H1 (cell line): Measurements from ENCODE around the gene CDR2. TPM values are rescaled to one million over a fixed set of nuclear protein-coding genes. Genes with fewer than 3 reads are reported as not detected.
A peak's percentile ranks its signal among the peaks of the same experiment; 100 is the strongest.

Source experiments
- CTCF ChIA-PET: fragments of 300-600 bp; sonication (Branson Sonifier 250); formaldehyde crosslinking; loops from one replicate; lab custom pipeline; 2021; ENCODE audit not compliant: partially characterized antibody; lab: Charles Lee
- POLR2A ChIA-PET: fragments of 300-600 bp; sonication (Branson Sonifier 250); formaldehyde crosslinking; loops from one replicate; lab custom pipeline; 2021; ENCODE audit warnings: inconsistent platforms; ENCODE audit not compliant: partially characterized antibody; lab: Charles Lee
- DNase-seq, 2 experiments: peaks; one replicate each; pipeline versions ENCODE4 v3.0.0 to v3.0.0-alpha.2; 2010 to 2022; ENCODE audit warnings: low spot score in 2 of 2, low read depth in 1 of 2, mixed read lengths in 1 of 2
- FAIRE-seq: peaks from 2 replicates; lab custom pipeline; 2011; peaks lifted over from hg19 to GRCh38; lab: Jason Lieb, UNC
- H2AFZ ChIP-seq: 2 replicates; pipeline ENCODE4 v1.8.1; 2012; ENCODE audit warnings: low read length, inconsistent platforms
- H2AK5ac ChIP-seq: 2 replicates; pipeline ENCODE4 v1.6.1; 2013; ENCODE audit warnings: low read depth, low read length
- H2BK120ac ChIP-seq: replicated peaks from 2 replicates; pipeline ENCODE3; 2013; ENCODE audit warnings: low read depth, low read length, inconsistent platforms
- H2BK12ac ChIP-seq: 2 replicates; pipeline ENCODE4 v1.6.1; 2013; ENCODE audit warnings: low read depth, low read length
- H2BK15ac ChIP-seq: 2 replicates; pipeline ENCODE4 v1.6.1; 2013; ENCODE audit warnings: low read length
- H2BK20ac ChIP-seq: 2 replicates; pipeline ENCODE4 v1.6.1; 2013; ENCODE audit warnings: low read length
- H2BK5ac ChIP-seq: 2 replicates; pipeline ENCODE4 v1.6.1; 2013; ENCODE audit warnings: low read depth, low read length
- H3K14ac ChIP-seq: 2 replicates; pipeline ENCODE4 v1.6.1; 2013; ENCODE audit warnings: inconsistent platforms; ENCODE audit not compliant: insufficient read length
- H3K18ac ChIP-seq: 2 replicates; pipeline ENCODE4 v1.6.1; 2013; ENCODE audit warnings: low read length; ENCODE audit errors: extremely low read depth
- H3K23ac ChIP-seq: 2 replicates; pipeline ENCODE4 v1.6.1; 2013; ENCODE audit warnings: inconsistent platforms; ENCODE audit not compliant: insufficient read length
- H3K23me2 ChIP-seq: 2 replicates; pipeline ENCODE4 v1.6.1; 2013; ENCODE audit warnings: low read depth, low read length
- H3K27ac ChIP-seq: 2 replicates; pipeline ENCODE4 v1.6.1; 2011; ENCODE audit warnings: low read depth, low read length, inconsistent platforms
- H3K27me3 ChIP-seq, 4 experiments: replicated peaks in 1 of 4; 1 replicate in 1 of 4; 2 replicates in 3 of 4; pipeline versions ENCODE4 v1.6.1 to v1.8.1; 2011 to 2013; ENCODE audit warnings: low read length in 3 of 4, mild to moderate bottlenecking in 3 of 4, inconsistent platforms in 2 of 4, mixed read lengths in 2 of 4, moderate library complexity in 1 of 4; ENCODE audit not compliant: control insufficient read depth in 3 of 4, insufficient read depth in 3 of 4; ENCODE audit errors: extremely low read depth in 1 of 4
- H3K36me3 ChIP-seq, 4 experiments: 2 replicates each; pipeline versions ENCODE4 v1.6.1 to v1.8.1; 2011 to 2013; ENCODE audit warnings: mild to moderate bottlenecking in 4 of 4, low read length in 3 of 4, moderate library complexity in 2 of 4, control low read depth in 1 of 4, inconsistent platforms in 1 of 4; ENCODE audit not compliant: insufficient read depth in 4 of 4, control insufficient read depth in 2 of 4
- H3K4ac ChIP-seq: replicated peaks from 2 replicates; pipeline ENCODE3; 2013; ENCODE audit warnings: low read length, low read depth, mixed read lengths, inconsistent platforms; ENCODE audit not compliant: insufficient read length
- H3K4me1 ChIP-seq, 4 experiments: replicated peaks in 1 of 4; 1 replicate in 1 of 4; 2 replicates in 3 of 4; pipeline versions ENCODE4 v1.6.1 to v1.8.1; 2011 to 2013; ENCODE audit warnings: low read length in 3 of 4, inconsistent platforms in 2 of 4, mixed read lengths in 1 of 4; ENCODE audit not compliant: insufficient read depth in 4 of 4, control insufficient read depth in 3 of 4
- H3K4me2 ChIP-seq, 2 experiments: 2 replicates each; pipeline versions ENCODE4 v1.6.1 to v1.8.1; 2011 to 2013; ENCODE audit warnings: low read depth in 2 of 2, low read length in 2 of 2, control low read depth in 1 of 2, inconsistent platforms in 1 of 2, mild to moderate bottlenecking in 1 of 2; ENCODE audit not compliant: insufficient read depth in 1 of 2
- H3K4me3 ChIP-seq, 4 experiments: fragments of 200-600, 300-600 bp in 1 of 4; sonication (generic), shearing (Covaris generic), sonication (Bioruptor Twin) in 1 of 4; 2 replicates each; pipeline versions ENCODE4 v1.5.1 to v1.8.1; 2011 to 2016; ENCODE audit warnings: low read length in 4 of 4, low read depth in 3 of 4, control low read depth in 2 of 4, inconsistent platforms in 2 of 4, mild to moderate bottlenecking in 2 of 4, mixed read lengths in 1 of 4, moderate library complexity in 1 of 4; ENCODE audit not compliant: insufficient read depth in 2 of 4; ENCODE audit errors: extremely low read depth in 1 of 4
- H3K56ac ChIP-seq: replicated peaks from 2 replicates; pipeline ENCODE3; 2013; ENCODE audit warnings: low read depth, mild to moderate bottlenecking, mixed read lengths, low read length, inconsistent platforms; ENCODE audit not compliant: insufficient read length
- H3K79me1 ChIP-seq: 2 replicates; pipeline ENCODE4 v1.6.1; 2013; ENCODE audit warnings: low read depth, low read length, control low read depth
- H3K79me2 ChIP-seq, 2 experiments: 2 replicates each; pipeline versions ENCODE4 v1.6.1 to v1.8.1; 2012 to 2013; ENCODE audit warnings: low read length in 2 of 2, mild to moderate bottlenecking in 2 of 2, inconsistent platforms in 1 of 2; ENCODE audit not compliant: insufficient read depth in 2 of 2, control insufficient read depth in 1 of 2
- H3K9ac ChIP-seq, 4 experiments: replicated peaks in 1 of 4; 1 replicate in 1 of 4; 2 replicates in 3 of 4; pipeline versions ENCODE4 v1.6.1 to v1.8.1; 2011 to 2013; ENCODE audit warnings: low read depth in 3 of 4, low read length in 3 of 4, control low read depth in 2 of 4, mild to moderate bottlenecking in 2 of 4, moderate library complexity in 2 of 4, inconsistent platforms in 1 of 4; ENCODE audit errors: extremely low read depth in 1 of 4
- H3K9me3 ChIP-seq, 2 experiments: 2 replicates each; pipeline versions ENCODE4 v1.6.1 to v1.8.1; 2012 to 2013; ENCODE audit warnings: mild to moderate bottlenecking in 2 of 2, moderate library complexity in 2 of 2, control low read depth in 1 of 2, inconsistent platforms in 1 of 2, low read depth in 1 of 2, low read length in 1 of 2, mixed read lengths in 1 of 2; ENCODE audit not compliant: insufficient read depth in 2 of 2
- H4K20me1 ChIP-seq, 2 experiments: replicated peaks in 1 of 2; 2 replicates each; pipeline versions ENCODE3 to v1.8.1; 2011 to 2013; ENCODE audit warnings: inconsistent platforms in 2 of 2, low read length in 2 of 2, mild to moderate bottlenecking in 1 of 2; ENCODE audit not compliant: insufficient read depth in 2 of 2, control insufficient read depth in 1 of 2
- H4K5ac ChIP-seq: 2 replicates; pipeline ENCODE4 v1.6.1; 2013; ENCODE audit warnings: low read length, low read depth, mixed read lengths, inconsistent platforms; ENCODE audit not compliant: insufficient read length
- H4K8ac ChIP-seq: 2 replicates; pipeline ENCODE4 v1.8.0; 2013; ENCODE audit warnings: mild to moderate bottlenecking, moderate library complexity, low read length, inconsistent platforms; ENCODE audit not compliant: insufficient read depth; ENCODE audit errors: extremely low read depth
- H4K91ac ChIP-seq: replicated peaks from 2 replicates; pipeline ENCODE3; 2013; ENCODE audit warnings: low read length, mixed read lengths, inconsistent platforms; ENCODE audit not compliant: insufficient read length
- BACH1 ChIP-seq: IDR thresholded peaks from 2 replicates; pipeline ENCODE4 v1.6.1; 2012; ENCODE audit warnings: low read length, improper control_type of control experiment
- CHD2 ChIP-seq: IDR thresholded peaks from 2 replicates; pipeline ENCODE4 v1.6.1; 2012; ENCODE audit warnings: low read length, improper control_type of control experiment
- CTCF ChIP-seq, 3 experiments: IDR thresholded peaks; 1 replicate in 2 of 3; 2 replicates in 1 of 3; pipeline versions ENCODE4 v1.5.1 to v1.6.1; 2011; ENCODE audit warnings: low read length in 3 of 3, mild to moderate bottlenecking in 3 of 3, inconsistent platforms in 2 of 3, low read depth in 1 of 3, moderate library complexity in 1 of 3; ENCODE audit not compliant: insufficient read depth in 1 of 3; ENCODE audit errors: control extremely low read depth in 1 of 3
- EZH2 ChIP-seq: fragments of 200-600 bp; sonication (generic); IDR thresholded peaks from 2 replicates; pipeline ENCODE4 v1.7.1; 2012; ENCODE audit warnings: low read depth, mild to moderate bottlenecking, moderate library complexity, low read length, inconsistent platforms; ENCODE audit not compliant: severe bottlenecking
- GTF2F1 ChIP-seq: IDR thresholded peaks from 2 replicates; pipeline ENCODE4 v1.6.1; 2012; ENCODE audit warnings: low read depth, low read length, improper control_type of control experiment, borderline replicate concordance
- NRF1 ChIP-seq: IDR thresholded peaks from 2 replicates; pipeline ENCODE4 v1.6.1; 2011; ENCODE audit warnings: mild to moderate bottlenecking, low read depth, low read length, improper control_type of control experiment
- POU5F1 ChIP-seq: IDR thresholded peaks from 2 replicates; pipeline ENCODE4 v1.6.1; 2011; ENCODE audit warnings: low read depth, mild to moderate bottlenecking, low read length, moderate library complexity
- SP4 ChIP-seq: IDR thresholded peaks from 2 replicates; pipeline ENCODE4 v1.6.1; 2012; ENCODE audit warnings: low read length, inconsistent platforms
- YY1 ChIP-seq: IDR thresholded peaks from 2 replicates; pipeline ENCODE4 v1.6.1; 2011; ENCODE audit warnings: low read depth, mild to moderate bottlenecking, low read length
- WGBS, 2 experiments: shearing (Covaris generic) in 1 of 2; methylation state at CpG; one replicate each; pipeline versions ENCODE4 v1.1.6 to v1.1.7; 2013 to 2015; ENCODE audit warnings: low lambda C conversion rate in 2 of 2, mixed read lengths in 2 of 2, inconsistent platforms in 1 of 2, low coverage in 1 of 2, missing lambda C conversion rate in 1 of 2; ENCODE audit not compliant: insufficient replicate concordance in 2 of 2, insufficient coverage in 1 of 2, insufficient read length in 1 of 2; ENCODE audit errors: extremely low coverage in 1 of 2, missing lambda C conversion rate in 1 of 2; 5-methylcytosine and 5-hydroxymethylcytosine counted together
- polyA plus RNA-seq, 7 experiments: library from polyadenylated mRNA; depleted of rRNA in 3 of 7; stranded (reverse) in 5 of 7; unstranded in 2 of 7; fragments of >200 nt in 5 of 7; fragments of 200-250 nt in 2 of 7; gene quantifications; 1 replicate in 5 of 7; 2 replicates in 1 of 7; 4 replicates in 1 of 7; pipeline versions ENCODE4 v1.2.1 to v1.2.3, GENCODE V29; 2011 to 2013; ENCODE audit warnings: missing spikeins in 2 of 7, mixed read lengths in 2 of 7
- total RNA-seq: library from RNA; stranded (reverse); fragmentation: NEBNext Ultra II Directional; extraction: Animal tissue kit (Norgen Biotek cat#: 25700); gene quantifications from 2 replicates; pipeline ENCODE4 v1.2.1, GENCODE V29; 2021

CDR2 gene
- total and polyA plus RNA-seq, 2 of the 8 experiments (the other 6 are each of a cell fraction or from before 2014, with no cell fraction given) = 16.3 to 34.9 TPM

- CTCF ChIA-PET = interaction anchor here (0.6 to 2.7 kb wide), 10 partner anchors 12 to 155 kb away, joined by 3 to 13 read pairs (median 3); partner anchors contain the start of gene EEF2K
- H3K27ac ChIP-seq = peak within 1 kb of the TSS; percentile 93
- 2% methylated on average over 35 of the region's 76 CpGs; no CpG with 5 or more reads in 1 of the 2 experiments for WGBS, 2 experiments
- no peak for TF ChIP-seq EZH2
- TF ChIP-seq YY1 = peak; percentile 94
- TF ChIP-seq POU5F1 = no peak
- TF ChIP-seq GTF2F1 = no peak
- no peak for TF ChIP-seq CHD2
- peak; percentile 81 to 93 (median 89) for TF ChIP-seq CTCF (IDR thresholded peaks at IDR 0.05; ENCODE audit: control extremely low read depth in 1 of 3, insufficient read depth in 1 of 3, low read depth in 1 of 3, low read length in 3 of 3)
- peak; percentile 33; the same call in 1 of the 2 replicates for TF ChIP-seq NRF1
- no peak; the same call in none of the 2 replicates for TF ChIP-seq SP4
- TF ChIP-seq BACH1 = peak; percentile 76
Measured at GRCh38 chr16:22297114-22297870, 77.1 kb downstream of the CDR2 start, which contains the start of gene POLR3E. Gene POLR3E (plus strand): TSS chr16:22297409. CDS start chr16:22302969, 5,560 bp downstream.

More at GRCh38 chr16:22297114-22297870, 77.1 kb downstream of the CDR2 start, which contains the start of gene POLR3E:
- Histone ChIP-seq H2AK5ac (no peak within 1 kb of the TSS), H4K20me1 (peaks cover 9 to 26% of the 10 kb centered on the region in 2 experiments), H3K14ac (no peak within 1 kb of the TSS), H3K56ac (peak within 1 kb of the TSS; percentile 84), H3K4me2 (peak within 1 kb of the TSS; percentile 74 to 81), H3K23ac (no peak within 1 kb of the TSS), H2BK15ac (no peak within 1 kb of the TSS), H3K79me2 (peaks cover 7 to 44% of the 10 kb centered on the region in 2 experiments; a peak in 2 of 4 replicates), H2BK20ac (no peak within 1 kb of the TSS), H3K9ac (peak within 1 kb of the TSS; percentile 51 to 98 (median 90)), H3K27me3 (no peaks in the 10 kb centered on the region), H2BK5ac (peak within 1 kb of the TSS; percentile 88), H2BK120ac (no peak within 1 kb of the TSS), H2AFZ (peak within 1 kb of the TSS; percentile 72), H3K79me1 (peaks cover 7% of the 10 kb centered on the region; the same call in 1 of the 2 replicates), H3K4me3 (peak within 1 kb of the TSS; percentile 63 to 96 (median 93)), H3K18ac (peak within 1 kb of the TSS; percentile 96), H4K8ac (peak within 1 kb of the TSS; percentile 93), H3K4me1 (peaks cover 0 to 2% (median under 1%) of the 10 kb centered on the region in 4 experiments; a peak in 2 of 7 replicates), H3K4ac (peak within 1 kb of the TSS; percentile 54), H2BK12ac (no peak within 1 kb of the TSS), H4K5ac (peak within 1 kb of the TSS; percentile 88), H4K91ac (peak within 1 kb of the TSS; percentile 69), H3K36me3 (peaks cover 0 to 4% (median 3%) of the 10 kb centered on the region in 4 experiments; a peak in 3 of 8 replicates), H3K9me3 (no peaks in the 10 kb centered on the region), H3K23me2 (peaks cover 5% of the 10 kb centered on the region; the same call in 1 of the 2 replicates)
- peak; percentile 96 to 100 for DNase-seq
- peak; percentile 13 for FAIRE-seq
- POLR2A ChIA-PET = interaction anchor here (0.8 to 3.5 kb wide), 11 partner anchors 19 to 290 kb away, joined by 3 to 18 read pairs (median 4); partner anchors contain the start of gene EEF2K
